Left lung (tissue), 10 donors: ENCODE measurements around the gene OR6C75. TPM values are rescaled to one million over a fixed set of nuclear protein-coding genes. Genes with fewer than 3 reads are reported as not detected.
"Not testable (repeated sequence)": the region's sequence is repeated elsewhere in the genome, so short reads cannot be mapped to it uniquely, and the experiment has no call there.

Experiments used
- ATAC-seq: fragments of 200-7000 bp; cut with Tn5 transposase; one replicate; pipeline ENCODE4 v1.9.1; 2020; ENCODE audit warnings: moderate library complexity
- DNase-seq, 4 donors: peaks; one replicate each; pipeline ENCODE4 v3.0.0-alpha.2; 2013 to 2020
- H3K27ac ChIP-seq, 2 donors: fragments of 200-600 bp; sonication (generic) in 1 of 2; one replicate each; pipeline versions ENCODE4 v1.5.0 to v1.8.0; 2020 to 2021
- H3K27me3 ChIP-seq, 2 donors: fragments of 200-600 bp; sonication (generic) in 1 of 2; one replicate each; pipeline versions ENCODE4 v1.5.0 to v1.8.0; 2020 to 2021
- H3K36me3 ChIP-seq, 2 donors: fragments of 200-600 bp; sonication (generic) in 1 of 2; one replicate each; pipeline versions ENCODE4 v1.5.0 to v1.8.0; 2020 to 2021
- H3K4me1 ChIP-seq, 2 donors: fragments of 200-600 bp; one replicate each; pipeline ENCODE4 v1.8.0; 2021
- H3K4me3 ChIP-seq, 2 donors: fragments of 200-600 bp; sonication (generic) in 1 of 2; one replicate each; pipeline versions ENCODE4 v1.5.0 to v1.8.0; 2020 to 2021; ENCODE audit warnings: mild to moderate bottlenecking in 1 of 2
- H3K9me3 ChIP-seq, 2 donors: fragments of 200-600 bp; sonication (generic) in 1 of 2; one replicate each; pipeline versions ENCODE4 v1.5.0 to v1.8.0; 2020 to 2021
- intact Hi-C, 2 donors: fragments of 100-400 bp; cut with DNase I; formaldehyde crosslinking; loops; one replicate each; pipeline versions ENCODE4 v1.11.2 to v1.14.2; 2022
- polyA plus RNA-seq, 6 donors: library from polyadenylated mRNA; unstranded; fragments of 120-200 nt; gene quantifications; one replicate each; pipeline ENCODE4 v1.2.1, GENCODE V29; 2013; ENCODE audit not compliant: insufficient read length in 6 of 6
- total RNA-seq, 2 donors: library from RNA; stranded (reverse); fragmentation: NEBNext Ultra II Directional; extraction: Animal tissue kit (Norgen Biotek cat#: 25700); gene quantifications; one replicate each; pipeline ENCODE4 v1.2.1, GENCODE V29; 2021
- TF ChIP-seq, protein P1 (sequence below), 2 donors: fragments of 200-600 bp; sonication (generic) in 1 of 2; IDR thresholded peaks; one replicate each; pipeline versions ENCODE4 v1.5.0 to v1.8.0; 2021; ENCODE audit warnings: antibody characterized with exemption in 2 of 2
- donor health status: DM: no; HTN: yes; CAD: no.
- donor health status: DM: no; HTN: no; CAD: no.

OR6C75 gene
- total and polyA plus RNA-seq, 8 donors = 0.05 to 0.13 (median 0.11) TPM; not detected in 4

DNA sequence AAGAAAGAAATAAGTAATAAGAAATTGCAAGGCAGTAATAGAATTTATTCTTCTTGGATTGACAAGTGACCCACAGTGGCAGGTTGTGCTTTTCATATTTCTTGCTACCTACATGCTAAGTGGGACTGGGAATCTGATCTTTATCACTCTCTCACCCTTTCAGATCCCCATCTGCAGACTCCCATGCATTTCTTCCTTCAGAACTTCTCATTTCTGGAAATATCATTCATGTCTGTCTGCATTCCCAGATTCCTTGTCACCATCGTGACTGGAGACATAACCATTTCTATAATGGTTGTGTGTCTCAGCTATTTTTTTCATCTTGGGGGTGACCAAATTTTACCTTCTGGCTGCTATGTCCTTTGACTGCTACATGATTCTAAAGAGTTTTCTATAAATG, 33.6 kb downstream of the OR6C75 start:
- no peaks in the 10 kb centered on the region for H3K9me3 ChIP-seq
- no peak for ATAC-seq
- H3K27me3 ChIP-seq = no peaks in the 10 kb centered on the region
- H3K36me3 ChIP-seq = no peaks in the 10 kb centered on the region
- H3K4me3 ChIP-seq = no peak overlapping the region
- TF ChIP-seq, protein P1, sequence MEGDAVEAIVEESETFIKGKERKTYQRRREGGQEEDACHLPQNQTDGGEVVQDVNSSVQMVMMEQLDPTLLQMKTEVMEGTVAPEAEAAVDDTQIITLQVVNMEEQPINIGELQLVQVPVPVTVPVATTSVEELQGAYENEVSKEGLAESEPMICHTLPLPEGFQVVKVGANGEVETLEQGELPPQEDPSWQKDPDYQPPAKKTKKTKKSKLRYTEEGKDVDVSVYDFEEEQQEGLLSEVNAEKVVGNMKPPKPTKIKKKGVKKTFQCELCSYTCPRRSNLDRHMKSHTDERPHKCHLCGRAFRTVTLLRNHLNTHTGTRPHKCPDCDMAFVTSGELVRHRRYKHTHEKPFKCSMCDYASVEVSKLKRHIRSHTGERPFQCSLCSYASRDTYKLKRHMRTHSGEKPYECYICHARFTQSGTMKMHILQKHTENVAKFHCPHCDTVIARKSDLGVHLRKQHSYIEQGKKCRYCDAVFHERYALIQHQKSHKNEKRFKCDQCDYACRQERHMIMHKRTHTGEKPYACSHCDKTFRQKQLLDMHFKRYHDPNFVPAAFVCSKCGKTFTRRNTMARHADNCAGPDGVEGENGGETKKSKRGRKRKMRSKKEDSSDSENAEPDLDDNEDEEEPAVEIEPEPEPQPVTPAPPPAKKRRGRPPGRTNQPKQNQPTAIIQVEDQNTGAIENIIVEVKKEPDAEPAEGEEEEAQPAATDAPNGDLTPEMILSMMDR (IDR thresholded peaks at IDR 0.05) = no peak
- no peak overlapping the region for H3K27ac ChIP-seq
- intact Hi-C loops = no loop called here
- no peaks in the 10 kb centered on the region for H3K4me1 ChIP-seq
- no peak for DNase-seq

DNA sequence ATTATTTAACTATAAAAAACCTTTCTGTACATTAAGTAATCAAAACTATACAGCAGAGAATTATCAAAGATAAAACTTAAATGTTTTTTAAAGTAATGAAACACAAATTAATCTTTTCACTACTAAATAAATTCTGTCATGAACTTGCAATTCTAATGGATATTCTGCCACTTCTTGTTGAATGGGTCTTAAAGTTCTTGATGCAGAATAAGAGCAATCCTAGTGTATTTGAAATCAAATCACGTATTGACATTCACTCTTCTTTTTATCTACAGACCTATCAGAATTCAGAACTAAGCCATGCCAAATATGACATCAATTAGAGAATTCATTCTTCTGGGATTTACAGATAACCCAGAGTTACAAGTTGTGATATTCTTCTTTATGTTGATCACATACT, 37.5 kb downstream of the OR6C75 start, which contains the start of gene OR6C65:
OR6C65 (plus strand) TSS at position 301 of the 400 bp plus-strand sequence; CDS start at position 301, 0 bp downstream.
- TF ChIP-seq, protein P1 (IDR thresholded peaks at IDR 0.05) = no peak
- no peak for ATAC-seq
- intact Hi-C loops = no loop called here
- Histone ChIP-seq H3K9me3 (no peaks in the 10 kb centered on the region), H3K4me3 (no peak within 1 kb of the TSS), H3K36me3 (no peaks in the 10 kb centered on the region), H3K27me3 (no peaks in the 10 kb centered on the region), H3K4me1 (no peaks in the 10 kb centered on the region), H3K27ac (no peak within 1 kb of the TSS)
- no peak for DNase-seq

DNA sequence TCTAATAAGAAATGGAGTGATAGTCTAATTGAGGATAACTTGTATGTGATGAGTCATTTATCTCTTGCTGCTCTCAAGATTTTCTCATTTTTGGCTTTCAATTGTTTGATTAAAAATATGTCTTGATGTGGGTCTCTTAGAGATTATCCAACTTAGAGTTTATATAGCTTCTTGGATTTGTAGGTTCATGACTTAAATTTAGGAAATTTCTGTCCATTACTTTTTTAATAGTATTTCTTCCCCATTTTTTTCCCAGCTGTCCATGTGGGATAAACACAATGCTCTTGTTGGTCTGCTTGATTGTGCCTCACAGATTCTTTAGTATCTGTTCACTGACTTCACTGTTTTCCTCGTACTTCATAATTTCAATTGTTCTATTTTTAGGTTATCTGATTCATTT, 45.1 kb downstream of the OR6C75 start:
- Histone ChIP-seq H3K36me3 (no peaks in the 10 kb centered on the region), H3K27ac (no peak overlapping the region), H3K27me3 (no peaks in the 10 kb centered on the region), H3K9me3 (no peaks in the 10 kb centered on the region), H3K4me1 (no peaks in the 10 kb centered on the region), H3K4me3 (no peak overlapping the region)
- intact Hi-C loops = no loop called here
- DNase-seq = no peak
- TF ChIP-seq, protein P1 (IDR thresholded peaks at IDR 0.05) = no peak
- no peak for ATAC-seq

DNA sequence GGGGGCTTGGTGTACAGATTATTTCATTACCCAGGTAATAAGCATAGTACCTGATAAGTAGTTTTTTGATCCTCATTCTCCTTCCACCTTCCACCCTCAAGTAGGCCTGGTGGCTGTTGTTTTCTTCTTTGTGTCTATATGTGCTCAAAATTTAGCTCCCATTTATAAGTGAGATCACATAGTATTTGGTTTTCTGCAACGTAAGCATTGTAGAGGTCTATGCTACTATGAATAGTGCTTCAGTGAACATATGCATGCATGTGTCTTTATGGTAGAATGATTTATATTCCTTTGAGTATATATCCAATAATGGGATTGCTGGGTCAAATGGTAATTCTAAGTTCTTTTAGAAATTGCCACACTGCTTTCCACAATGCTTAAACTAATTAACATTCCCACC, 46.4 kb downstream of the OR6C75 start:
- H3K27me3 ChIP-seq, H3K27ac ChIP-seq, H3K9me3 ChIP-seq, DNase-seq, H3K4me3 ChIP-seq, H3K36me3 ChIP-seq, H3K4me1 ChIP-seq, ATAC-seq, intact Hi-C loops: not testable (repeated sequence)

DNA sequence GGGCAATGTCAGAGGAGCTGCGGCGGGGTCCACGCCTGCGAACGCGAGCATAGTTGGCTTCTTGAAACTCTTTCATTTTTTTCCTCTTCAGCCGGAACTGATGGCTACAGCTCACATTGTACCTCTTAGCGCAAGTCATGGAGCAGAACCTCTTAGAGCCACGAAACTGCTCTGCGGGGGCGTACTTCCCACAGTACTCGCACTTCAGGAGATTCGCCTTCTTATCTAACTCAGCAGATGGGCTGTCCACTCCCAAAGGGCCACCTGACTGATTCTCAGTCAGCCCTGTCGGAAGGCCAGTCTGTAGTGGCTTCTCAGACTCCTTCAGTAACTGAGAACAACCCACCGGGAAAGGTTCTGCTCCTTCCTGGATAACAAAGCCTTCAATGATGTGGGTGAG, 49.4 kb downstream of the OR6C75 start:
- H3K4me3 ChIP-seq, ATAC-seq, H3K4me1 ChIP-seq, H3K27me3 ChIP-seq, H3K27ac ChIP-seq, H3K9me3 ChIP-seq, intact Hi-C loops, DNase-seq, H3K36me3 ChIP-seq: not testable (repeated sequence)

DNA sequence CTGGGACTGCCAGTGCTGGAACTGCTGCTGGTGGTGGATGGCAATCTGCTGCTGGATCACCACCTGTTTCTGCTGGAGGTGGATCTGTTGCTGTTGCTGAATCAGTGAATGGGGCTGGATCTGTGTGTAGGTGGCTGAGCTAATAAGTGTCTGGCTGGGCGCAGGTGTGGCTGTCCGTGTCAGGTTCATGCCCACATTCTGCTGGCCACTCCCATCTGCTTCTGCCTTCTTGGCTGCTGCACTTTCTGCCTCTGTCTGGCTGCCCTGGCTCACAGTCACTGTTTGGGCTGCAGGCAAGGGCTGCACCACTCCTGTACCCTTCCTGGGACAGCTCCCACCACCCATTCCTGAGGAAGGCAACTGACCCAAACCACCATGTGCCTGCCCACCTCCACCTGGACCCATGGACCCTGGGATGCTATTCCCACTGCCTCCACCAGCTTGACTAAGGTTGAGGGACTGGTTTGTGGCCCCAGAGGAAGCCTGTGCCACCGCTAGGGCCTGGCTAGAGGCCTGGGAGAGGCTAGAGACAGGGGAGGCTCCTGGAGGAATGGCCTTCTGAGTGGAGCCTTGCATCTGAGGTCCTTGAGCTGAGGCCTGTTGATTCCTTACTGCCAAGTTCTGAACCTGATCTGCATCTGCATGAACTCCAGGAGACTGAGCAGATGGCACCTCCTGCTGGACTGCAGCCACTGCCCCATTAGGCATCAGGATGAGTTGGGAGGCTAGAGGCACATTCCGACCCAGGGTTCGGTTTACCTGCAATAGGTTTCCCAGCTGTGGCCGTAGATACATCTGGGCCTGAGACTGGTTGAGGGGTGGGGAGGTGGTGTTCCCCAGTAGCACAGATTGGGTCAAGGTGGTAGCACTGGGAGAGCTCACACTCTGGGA, 51.0 kb downstream of the OR6C75 start:
- H3K4me3 ChIP-seq, DNase-seq, H3K27ac ChIP-seq, H3K27me3 ChIP-seq, H3K9me3 ChIP-seq, intact Hi-C loops, H3K4me1 ChIP-seq, H3K36me3 ChIP-seq: not testable (repeated sequence)
- ATAC-seq = peak; percentile 85

DNA sequence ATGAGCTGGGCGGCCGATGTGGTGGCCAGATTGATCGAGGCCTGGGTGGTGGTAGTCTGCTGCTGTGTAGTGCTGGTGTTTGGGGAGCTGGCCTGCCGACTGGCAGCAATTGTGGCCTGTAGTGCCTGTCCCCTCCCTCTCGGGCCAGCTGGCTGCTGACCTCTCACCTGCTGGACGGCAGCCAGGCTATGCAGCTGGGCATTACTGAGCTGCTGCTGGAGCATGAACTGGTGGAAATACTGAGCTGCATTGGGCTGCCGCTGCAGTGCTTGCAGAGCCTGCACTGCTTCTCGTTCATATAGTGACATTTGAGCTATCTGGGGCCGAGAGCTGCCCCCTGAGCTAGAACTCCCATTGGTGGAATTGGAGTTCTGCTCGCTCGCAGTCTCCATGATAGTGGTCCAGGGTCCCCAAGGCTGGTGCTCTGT, 51.6 kb downstream of the OR6C75 start:
- DNase-seq, H3K9me3 ChIP-seq, H3K27ac ChIP-seq, H3K4me3 ChIP-seq, intact Hi-C loops, H3K4me1 ChIP-seq, H3K36me3 ChIP-seq, H3K27me3 ChIP-seq: not testable (repeated sequence)
- peak; percentile 50 for ATAC-seq

DNA sequence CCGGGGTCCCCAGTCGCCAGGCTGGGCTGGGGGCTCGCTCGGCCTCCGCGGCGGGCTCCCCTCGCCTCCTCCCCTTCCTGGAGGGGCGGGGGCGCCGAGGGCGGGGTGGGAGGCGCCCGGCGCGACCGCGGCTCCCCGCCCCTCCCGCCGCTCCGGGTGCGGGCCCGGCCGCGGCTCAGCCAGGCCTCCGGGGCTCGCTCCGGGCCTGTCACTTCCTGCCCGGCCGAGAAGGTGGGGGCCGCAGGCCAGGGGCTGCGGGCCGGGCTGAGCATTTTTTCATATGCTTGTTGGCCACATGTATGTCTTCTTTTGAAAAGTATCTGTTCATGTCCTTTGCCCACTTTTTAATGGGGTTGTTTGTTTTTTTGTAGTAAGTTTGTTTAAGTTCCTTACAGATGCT, 52.1 kb downstream of the OR6C75 start:
- H3K9me3 ChIP-seq, H3K4me1 ChIP-seq, H3K27me3 ChIP-seq, intact Hi-C loops, H3K36me3 ChIP-seq, DNase-seq, H3K27ac ChIP-seq, H3K4me3 ChIP-seq: not testable (repeated sequence)
- peak; percentile 72 for ATAC-seq
